MV-4-11 (cell line): ENCODE measurements around the gene PLEK.
A peak's percentile ranks its signal among the peaks of the same experiment; 100 is the strongest.
"Not testable (repeated sequence)": the region's sequence is repeated elsewhere in the genome, so short reads cannot be mapped to it uniquely, and the experiment has no call there.

ENCODE experiments used
- DNase-seq: peaks from one replicate; lab custom pipeline; 2025; lab: John Stamatoyannopoulos, UW

The PLEK gene

DNA sequence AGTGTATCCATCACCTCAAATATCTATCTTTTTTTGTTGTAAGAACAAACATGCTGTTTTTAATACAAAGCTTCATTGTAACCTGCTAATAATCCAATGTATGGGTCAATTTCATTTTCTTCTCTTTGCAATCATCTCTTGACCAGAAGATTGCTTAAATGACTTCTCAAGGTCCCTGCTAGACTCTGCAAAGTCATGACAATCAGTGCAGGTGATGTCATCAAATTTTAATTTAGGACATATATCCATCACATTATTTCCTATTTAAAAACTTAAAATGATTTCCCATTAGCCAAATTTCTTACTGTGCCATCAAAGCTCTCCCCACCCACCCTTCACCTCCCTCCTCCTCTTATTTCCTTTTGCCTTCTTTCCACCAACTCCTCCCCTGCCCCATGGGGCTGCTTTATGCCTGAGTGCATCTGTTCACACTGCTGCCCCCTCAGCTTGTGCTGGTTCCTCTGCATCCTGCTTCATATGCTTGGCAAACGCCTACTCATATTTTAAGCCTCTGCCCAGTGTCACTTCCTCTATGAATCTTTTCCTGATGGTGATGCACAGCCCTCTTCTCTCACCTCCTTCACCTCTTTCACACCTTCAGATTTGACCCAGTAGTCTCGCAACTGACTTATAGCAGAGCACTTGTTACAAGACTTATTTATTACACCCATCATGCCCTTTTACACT, 20.3 kb downstream of the PLEK start:
- peak; percentile 79 for DNase-seq

DNA sequence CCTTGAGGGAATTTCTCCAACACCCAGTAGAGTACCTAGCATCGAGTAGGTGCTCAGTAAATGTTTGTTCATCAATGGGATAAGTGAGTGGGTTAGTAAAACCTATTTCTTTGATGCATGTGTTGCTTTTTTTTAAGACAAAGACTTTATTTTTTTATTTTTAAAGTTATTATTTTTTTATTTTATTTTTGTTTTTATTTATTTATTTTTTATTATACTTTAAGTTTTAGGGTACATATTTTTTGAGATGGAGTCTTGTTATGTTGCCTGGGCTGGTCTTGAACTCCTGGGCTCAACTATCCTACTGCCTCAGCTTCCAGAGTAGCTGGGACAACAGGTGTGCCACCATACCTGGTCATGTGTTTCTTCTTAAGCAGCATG, 20.8 kb downstream of the PLEK start:
- no peak for DNase-seq

DNA sequence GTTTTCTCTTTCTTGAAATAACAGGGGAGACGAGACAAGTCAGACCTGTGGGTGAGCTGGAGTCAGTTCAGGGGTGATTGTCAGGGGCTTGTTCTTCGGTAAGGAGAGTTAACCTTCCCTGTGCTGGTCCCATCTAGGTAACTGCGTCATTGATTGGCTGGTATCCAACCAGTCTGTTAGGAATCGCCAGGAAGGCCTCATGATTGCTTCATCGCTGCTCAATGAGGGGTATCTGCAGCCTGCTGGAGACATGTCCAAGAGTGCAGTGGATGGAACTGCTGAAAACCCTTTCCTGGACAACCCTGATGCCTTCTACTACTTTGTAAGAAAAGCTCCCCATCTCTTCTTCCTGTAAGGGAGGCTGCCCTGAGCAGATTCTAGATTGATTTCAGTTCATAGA, 21.3 kb downstream of the PLEK start:
- DNase-seq = no peak

DNA sequence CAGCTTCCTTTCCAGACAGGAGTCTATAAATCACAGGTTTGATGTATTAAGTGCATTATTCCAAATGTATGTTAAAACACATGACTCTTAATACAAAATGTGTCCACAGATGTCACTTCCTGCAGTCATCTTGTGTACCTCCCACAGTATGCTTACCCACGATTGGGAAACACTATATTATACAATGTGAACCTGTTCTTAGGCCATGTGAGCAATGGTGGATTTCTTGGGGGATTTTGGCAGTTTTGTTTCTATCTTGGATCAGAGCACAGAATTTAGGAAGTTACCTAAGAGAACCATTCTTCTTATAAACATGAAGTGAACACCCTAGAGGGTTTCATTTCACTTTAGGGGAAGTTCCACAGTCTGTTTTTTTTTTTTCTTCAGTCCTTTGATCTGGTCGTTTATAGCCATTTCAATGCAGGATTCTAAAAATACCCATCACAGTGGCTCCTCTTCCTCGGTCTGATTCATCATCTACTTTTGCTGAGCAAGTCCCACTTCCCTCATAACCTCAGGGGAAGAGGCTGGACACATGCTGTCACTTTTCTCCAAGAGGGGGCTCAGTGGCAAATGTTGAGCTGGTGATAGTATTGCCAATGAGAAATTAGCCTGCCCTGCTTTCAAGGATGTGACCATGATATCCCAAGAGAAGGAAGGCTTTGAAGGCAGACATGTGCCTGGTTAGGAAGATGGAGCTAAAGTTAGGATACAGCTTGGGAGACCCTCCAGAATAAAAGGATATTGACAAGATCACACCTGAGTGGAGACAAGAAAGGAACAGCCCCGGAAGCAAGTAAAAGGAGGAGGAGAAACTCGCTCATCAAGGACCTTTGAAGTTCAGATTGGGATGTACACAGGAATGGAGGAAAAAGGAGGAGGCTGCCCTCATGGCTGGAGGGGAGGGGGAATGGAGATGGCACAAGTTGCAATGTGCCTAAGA, 22.6 kb downstream of the PLEK start:
- DNase-seq = peak; percentile 99

DNA sequence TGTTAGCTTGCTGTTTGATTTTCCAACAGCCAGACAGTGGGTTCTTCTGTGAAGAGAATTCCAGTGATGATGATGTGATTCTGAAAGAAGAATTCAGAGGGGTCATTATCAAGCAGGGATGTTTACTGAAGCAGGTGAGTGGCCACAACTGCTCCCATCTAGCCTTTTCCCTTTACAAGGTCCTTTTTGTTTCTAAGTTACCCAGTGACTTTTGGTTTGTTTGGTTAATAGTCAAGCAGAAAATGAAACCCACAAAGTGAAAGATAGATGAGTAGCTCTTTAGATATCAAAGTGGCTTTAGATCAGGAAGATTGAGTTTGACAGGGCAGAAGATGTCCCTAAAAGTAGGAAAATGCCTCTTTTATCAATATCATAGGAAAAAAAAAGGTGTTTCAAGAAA, 23.3 kb downstream of the PLEK start:
- DNase-seq = no peak

DNA sequence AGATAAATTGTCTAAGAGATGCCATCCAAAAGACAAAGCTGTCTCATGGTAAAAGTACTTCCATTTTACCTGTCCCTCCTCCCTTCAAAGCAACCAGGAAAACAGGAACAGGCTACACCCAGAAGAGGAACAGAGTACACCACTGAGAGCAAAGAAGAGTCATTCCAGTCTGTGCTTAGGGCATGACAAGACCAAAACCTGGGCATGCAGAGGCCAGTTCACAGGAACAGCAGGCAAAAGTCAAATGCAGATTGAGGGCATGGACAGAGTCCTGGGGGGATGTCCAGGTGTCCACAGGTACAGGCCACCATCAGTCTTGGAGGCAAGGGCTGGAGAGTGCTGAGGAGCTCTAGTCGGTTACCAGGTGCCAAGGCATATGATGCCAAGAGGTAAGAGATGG, 23.7 kb downstream of the PLEK start:
- DNase-seq = peak; percentile 39

DNA sequence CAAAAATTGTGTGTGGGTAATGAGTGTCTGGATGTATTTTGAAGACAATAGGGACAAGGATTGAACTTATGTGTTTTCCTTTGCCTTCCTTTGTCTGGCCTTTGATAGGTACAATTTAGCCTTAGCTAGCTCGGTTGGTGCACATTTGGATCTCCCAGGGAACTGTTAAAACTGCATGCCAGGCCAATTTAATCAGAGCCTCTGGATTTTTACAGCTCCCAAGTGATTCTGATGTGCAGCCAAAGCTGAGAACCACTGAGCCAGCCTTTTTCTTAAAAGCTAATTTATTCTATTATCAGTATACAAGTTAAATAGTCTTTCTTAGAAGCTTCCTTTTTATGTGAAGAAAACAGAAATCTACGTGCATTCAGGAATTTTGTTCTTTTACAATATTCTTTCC, 25.0 kb downstream of the PLEK start:
- no peak for DNase-seq

DNA sequence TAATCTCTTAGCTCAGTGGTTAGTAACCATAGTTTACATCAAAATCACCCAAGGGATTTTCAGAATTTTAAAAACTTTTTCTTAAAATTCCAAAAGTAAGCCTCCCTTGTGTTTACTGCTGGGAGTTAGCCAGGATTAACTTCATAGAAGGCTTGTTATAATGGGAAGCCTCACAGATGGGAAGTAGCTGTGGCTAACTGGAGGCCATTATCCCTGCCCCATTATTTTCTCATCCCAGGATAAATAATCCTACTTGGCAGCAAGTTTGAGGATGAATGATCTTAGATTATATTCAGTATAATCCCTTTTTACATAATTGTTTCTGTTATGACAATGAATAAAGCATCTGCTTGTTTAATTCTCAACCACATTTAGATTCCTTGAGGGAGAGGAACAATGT, 25.5 kb downstream of the PLEK start:
- DNase-seq = no peak

DNA sequence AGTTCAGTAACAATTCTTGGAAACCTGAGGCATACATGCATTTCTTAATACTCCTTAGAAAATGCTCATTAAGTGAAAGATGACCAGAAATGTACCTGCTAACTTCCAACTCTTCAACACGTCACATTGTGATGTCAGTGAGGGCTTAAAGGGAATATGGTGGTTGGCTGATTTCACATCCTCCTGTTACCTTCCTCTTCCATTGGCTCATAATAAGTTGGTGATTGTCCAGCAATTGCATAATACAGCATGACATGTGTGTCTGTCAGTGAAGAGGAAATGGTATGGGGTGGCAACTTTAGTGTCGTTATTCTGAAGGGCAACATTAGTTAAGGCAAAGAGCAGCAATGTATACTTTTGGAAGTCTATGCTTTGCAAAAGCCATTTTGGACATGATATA, 26.0 kb downstream of the PLEK start:
- peak; percentile 94 for DNase-seq

DNA sequence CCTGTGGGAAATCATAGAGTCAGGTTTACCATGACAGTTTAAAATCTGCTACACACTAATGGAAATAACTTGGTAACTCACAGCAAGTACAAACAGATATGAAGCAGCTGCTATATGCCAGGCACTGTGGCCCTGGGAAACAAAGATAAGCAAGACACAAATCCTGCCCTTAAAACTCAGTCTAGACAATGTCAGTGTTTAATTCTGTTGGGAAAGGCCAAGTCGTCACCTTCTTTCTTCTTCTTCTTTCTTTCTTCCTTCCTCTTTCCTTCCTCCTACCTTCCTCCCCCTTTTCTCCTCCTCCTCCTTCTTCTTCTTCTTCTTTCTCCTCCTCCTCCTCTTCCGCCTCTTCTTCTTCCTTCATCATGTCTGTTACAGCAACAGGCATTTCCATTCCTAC, 26.8 kb downstream of the PLEK start:
- no peak for DNase-seq

DNA sequence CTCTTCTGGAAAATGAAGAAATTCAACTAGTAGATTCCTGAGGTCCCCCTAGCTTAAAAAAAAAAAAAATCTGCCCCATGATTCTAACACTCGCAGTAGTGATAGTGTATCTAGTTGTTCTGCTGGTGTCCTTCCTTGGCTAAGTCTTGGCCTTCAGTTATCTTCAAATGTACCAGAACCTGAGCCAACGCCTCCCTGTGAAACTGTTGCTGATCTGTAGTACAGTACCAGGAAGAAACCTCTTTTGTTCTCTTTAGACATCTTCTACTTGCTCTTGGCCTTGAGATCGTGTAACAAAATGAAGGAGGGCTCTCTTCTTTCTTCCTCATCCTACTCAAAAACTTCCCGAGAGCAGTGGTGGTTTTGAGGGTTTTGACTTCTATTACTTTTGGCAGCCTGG, 31.0 kb downstream of the PLEK start:
- DNase-seq = no peak

DNA sequence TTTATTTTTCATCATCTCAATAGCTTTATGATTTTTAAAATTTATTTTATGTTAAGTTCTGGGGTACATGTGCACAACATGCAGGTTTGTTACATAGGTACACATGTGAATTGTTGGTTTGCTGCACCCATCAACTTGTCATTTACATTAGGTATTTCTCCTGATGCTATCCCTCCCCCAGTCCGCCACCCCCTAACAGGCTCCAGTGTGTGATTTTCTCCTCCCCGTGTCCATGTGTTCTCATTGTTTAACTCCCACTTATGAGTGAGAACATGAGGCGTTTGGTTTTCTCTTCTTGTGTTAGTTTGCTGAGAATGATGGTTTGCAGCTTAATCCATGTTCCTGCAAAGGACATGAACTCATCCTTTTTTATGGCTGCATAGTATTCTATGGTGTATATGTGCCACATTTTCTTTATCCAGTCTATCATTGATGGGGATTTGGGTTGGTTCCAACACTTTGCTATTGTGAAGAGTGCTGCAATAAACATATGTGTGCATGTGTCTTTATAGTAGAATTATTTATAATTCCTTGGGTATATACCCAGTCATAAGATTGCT, 32.7 kb downstream of the PLEK start:
- DNase-seq = not testable (repeated sequence)

DNA sequence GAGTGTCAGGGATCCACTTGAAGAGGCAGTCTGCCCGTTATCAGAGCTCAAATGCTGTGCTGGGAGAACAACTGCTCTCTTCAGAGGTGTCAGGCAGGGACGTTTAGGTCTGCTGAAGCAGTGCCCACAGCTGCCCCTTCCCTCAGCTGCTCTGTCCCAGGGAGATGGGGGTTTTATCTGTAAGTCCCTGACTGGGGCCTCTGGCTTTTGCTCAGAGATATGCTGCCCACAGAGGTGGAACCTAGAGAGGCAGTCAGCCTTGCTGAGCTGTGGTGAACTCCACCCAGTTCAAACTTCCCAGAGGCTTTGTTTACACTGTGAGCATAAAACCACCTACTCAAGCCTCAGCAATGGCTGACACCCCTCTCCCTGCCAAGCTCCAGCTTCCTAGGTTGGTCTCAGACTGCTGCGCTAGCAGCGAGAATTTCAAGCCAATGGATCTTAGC, 38.1 kb downstream of the PLEK start:
- no peak for DNase-seq

DNA sequence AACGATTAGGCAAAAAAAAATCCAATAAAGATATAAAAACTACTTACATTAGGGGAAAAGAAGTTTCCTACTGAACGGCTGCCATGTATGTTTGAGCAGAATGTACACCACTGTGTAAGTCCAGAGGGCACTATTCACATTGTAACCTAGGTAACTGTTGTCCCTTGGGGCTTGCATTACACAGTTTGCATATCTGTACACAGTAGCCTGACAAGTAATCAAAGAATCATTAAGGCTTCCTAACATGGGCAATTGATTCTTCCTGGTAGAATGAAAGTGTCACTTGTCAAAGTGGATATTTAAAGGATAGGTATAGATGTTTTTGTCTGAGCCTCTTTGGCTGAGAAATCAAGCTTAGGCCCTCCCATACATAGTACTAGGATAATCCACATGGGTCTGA, 39.1 kb downstream of the PLEK start:
- no peak for DNase-seq

DNA sequence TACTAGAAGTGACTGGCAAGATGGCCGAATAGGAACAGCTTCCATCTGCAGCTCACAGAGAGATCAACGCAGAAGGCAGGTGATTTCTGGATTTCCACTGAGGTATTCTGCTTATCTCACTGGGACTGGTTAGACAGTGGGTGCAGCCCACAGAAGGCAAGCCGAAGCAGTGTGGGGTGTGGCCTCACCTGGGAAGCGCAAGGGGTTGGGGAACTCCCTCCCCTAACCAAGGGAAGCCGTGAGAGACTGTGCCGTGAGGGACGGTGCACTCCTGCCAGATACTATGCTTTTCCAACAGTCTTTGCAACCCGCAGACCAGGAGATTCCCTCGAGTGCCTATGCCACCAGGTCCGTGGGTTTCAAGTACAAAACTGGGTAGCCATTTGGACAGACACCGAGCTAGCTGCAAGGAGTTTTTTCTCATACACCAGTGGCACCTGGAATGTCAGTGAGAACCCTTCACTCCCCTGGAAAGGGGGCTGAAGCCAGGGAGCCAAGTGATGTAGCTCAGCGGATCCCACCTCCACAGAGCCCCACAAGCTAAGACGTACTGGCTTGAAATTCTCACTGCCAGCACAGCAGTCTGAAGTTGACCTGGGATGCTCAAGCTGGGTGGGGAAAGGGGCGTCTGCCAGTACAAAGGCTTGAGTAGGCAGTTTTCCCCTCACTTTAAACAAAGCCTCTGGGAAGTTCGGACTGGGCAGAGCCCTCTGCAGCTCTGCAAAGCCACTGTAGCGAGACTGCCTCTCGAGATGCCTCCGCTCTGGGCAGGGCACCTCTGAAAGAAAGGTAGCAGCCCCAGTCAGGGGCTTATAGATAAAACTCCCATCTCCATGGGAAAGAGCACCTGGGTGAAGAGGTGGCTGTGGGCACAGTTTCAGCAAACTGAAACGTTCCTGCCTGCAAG, 40.1 kb downstream of the PLEK start:
- no peak for DNase-seq

DNA sequence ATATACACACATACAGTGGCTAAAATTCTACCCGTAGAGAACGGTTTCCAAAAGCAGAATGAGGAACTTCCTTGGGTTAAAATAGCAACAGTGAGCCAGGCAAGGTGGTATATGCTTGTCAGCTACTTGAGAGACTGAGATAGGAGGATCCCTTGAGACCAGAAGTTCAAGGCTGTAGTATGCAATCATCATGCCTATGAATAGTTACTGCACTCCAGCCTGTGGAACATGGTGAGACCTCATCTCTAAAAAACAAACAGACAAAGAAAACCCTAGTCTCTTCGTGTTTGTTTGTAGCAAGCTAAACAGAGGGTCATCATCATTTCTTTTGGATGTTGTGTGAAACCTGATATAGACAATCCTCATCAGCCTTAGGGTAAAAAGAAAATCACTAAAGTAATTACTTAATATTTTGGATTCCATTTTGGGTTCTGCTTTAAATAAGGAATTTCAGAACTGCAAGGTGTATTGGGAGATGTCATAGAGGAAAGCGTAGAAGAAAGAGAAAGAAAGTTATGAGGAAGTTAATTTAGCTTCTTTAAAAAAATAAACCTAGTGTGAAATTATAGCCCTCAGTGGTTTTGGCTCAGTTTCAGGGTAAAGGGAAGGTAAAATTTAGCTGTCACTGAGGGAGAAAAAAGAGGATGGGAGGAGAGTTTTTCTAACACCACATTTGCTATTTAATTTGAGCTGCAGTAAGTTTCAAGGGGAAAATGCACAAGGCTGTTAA, 46.5 kb downstream of the PLEK start:
- DNase-seq = peak; percentile 90

DNA sequence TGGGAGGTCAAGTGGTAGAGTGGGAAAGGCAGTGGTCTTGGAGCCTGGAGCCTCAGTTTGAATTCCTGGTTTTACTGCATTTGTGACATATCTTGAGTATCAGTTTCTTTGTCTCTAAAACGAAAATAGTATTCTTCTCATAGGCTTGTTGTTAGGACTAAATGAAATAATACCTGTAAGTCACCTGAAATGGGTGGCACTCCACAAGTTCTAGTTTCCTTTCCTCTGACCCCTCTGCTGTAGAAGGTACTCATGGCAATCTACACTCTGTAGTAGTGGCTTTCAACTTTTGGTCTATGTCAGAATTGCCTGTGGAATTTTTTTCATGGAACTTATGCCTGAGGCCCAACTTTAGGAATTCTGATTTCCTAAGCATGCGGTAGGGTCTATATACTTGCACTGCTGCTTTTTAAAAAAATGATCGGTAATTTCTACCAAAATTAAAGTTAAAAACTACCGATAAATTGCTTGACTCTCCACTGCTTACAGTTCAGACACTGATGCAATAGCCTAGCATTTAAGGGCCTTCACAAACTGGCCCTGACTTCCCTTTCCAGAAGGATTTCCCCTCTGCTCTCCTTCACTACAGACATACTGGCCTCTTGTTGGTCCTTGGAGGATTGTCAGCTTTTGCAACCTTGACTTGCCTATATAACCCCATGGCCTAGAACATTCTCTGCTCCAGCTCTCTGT, 47.2 kb downstream of the PLEK start:
- peak; percentile 71 for DNase-seq

DNA sequence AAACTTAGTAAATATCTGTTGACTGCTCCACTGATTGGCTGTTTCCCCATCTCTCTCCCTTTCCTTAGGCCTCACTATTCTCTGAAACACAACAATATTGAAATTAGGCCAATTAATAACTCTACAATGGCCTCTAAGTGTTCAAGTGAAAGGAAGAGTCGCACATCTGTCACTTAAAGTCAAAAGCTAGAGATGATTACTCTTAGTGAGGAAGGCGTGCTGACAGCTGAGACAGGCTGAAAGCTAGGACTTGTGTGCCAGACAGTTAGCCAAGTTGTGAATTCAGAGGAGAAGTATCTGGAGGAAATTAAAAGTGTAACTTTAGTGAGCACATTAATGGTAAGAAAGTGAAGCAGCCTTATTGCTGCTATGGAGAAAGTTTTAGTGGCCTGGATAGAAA, 48.4 kb downstream of the PLEK start:
- DNase-seq = no peak

DNA sequence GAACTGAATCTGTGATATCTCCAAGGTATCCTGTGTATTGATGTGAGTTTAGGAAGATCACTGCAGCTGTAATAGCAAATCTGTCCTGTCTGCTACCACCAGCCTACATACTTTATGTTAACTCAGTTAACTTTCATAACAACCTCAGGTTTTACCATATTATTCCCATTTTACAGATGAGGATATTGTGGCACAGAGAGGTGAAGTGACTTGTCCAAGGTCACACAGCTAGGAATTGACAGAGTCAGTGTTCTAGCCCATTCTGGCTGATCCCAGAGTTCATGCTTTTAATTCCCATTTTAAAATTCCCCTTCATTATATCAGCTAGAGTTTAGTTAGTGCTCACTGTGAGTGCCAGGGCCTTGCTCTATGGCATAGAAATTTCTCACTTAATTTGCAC, 49.4 kb downstream of the PLEK start:
- DNase-seq = no peak

DNA sequence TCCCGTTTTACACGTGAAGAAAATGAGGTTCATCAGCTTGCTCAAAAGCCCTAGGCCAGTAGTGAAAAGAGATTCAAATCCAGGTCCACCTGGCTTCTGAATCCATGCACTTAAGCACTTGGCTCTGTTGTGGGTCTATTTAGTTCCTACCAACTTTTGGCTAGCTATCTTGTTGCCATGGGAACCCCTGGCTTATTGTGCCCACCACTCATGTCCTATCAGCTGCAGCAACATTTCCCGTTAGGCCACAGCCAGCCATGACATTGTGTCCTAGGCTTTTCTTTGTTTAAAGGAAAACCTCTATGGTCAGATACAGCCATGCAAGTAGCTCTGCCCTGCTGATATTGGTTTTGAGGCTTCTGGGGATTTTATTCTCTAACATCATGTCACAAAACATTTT, 49.8 kb downstream of the PLEK start:
- no peak for DNase-seq

DNA sequence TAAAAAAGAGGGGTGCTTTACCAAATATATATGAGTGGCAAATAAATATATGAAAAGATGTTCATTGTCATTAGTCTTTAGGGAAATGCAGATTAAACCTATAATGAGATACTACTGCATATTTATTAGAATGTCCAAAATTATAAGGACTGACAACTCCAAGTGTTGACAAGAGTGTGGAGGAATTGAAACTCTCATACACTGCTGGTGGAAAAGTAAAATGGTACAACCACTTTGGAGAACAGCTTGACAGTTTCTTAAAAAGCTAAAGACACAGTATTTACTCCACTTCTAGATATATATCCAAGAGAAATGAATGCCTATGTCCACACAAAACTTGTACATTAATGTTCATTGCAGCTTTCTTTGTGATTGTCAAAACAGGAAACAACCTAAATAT, 50.4 kb downstream of the PLEK start:
- DNase-seq = no peak
